IMR-90 (cell line): ENCODE data around the gene TTLL11. TPM values are rescaled to one million over a fixed set of nuclear protein-coding genes. Genes with fewer than 3 reads are reported as not detected.

ENCODE experiments used
- ATAC-seq: fragments of 200-7000 bp; cut with Tn5 transposase; 2 replicates; pipeline ENCODE4 v1.9.1; 2020; ENCODE audit warnings: low read depth, mild to moderate bottlenecking, moderate library complexity
- BruUV-seq: library from RNA; stranded (reverse); fragments of 400-500 nt; replicated peaks from 2 replicates; lab custom pipeline; 2021; lab: Mats Ljungman, UMichigan
- CTCF ChIA-PET: fragments of 300-600 bp; formaldehyde crosslinking; extraction: SDS; loops from one replicate; lab custom pipeline; 2021; ENCODE audit warnings: antibody characterized with exemption; lab: Yijun Ruan, JAX
- POLR2A ChIA-PET: fragments of 300-600 bp; sonication (Branson Sonifier 250); formaldehyde crosslinking; loops from one replicate; lab custom pipeline; 2022; ENCODE audit warnings: antibody characterized with exemption; ENCODE audit not compliant: unreplicated experiment; lab: Charles Lee
- DNase-seq: peaks from one replicate; pipeline ENCODE4 v3.0.0; 2013
- H2AFZ ChIP-seq: replicated peaks from 2 replicates; pipeline ENCODE3; 2013; ENCODE audit warnings: low read length, mild to moderate bottlenecking; ENCODE audit not compliant: poor library complexity
- H2AK5ac ChIP-seq: 2 replicates; pipeline ENCODE4 v1.6.1; 2013; ENCODE audit warnings: low read depth, low read length, inconsistent platforms
- H2AK9ac ChIP-seq: replicated peaks from 2 replicates; pipeline ENCODE3; 2013; ENCODE audit warnings: mild to moderate bottlenecking, low read depth, low read length, moderate library complexity; ENCODE audit not compliant: poor library complexity
- H2BK120ac ChIP-seq: 2 replicates; pipeline ENCODE4 v1.6.1; 2013; ENCODE audit warnings: low read depth, low read length, inconsistent platforms
- H2BK15ac ChIP-seq: 3 replicates; pipeline ENCODE4 v1.6.1; 2013; ENCODE audit warnings: low read depth, low read length, inconsistent platforms
- H2BK20ac ChIP-seq: 2 replicates; pipeline ENCODE4 v1.6.1; 2013; ENCODE audit warnings: low read depth, mild to moderate bottlenecking, inconsistent platforms, low read length, moderate library complexity
- H2BK5ac ChIP-seq: 2 replicates; pipeline ENCODE4 v1.6.1; 2013; ENCODE audit warnings: mild to moderate bottlenecking, low read depth, low read length, inconsistent platforms; ENCODE audit not compliant: poor library complexity, severe bottlenecking
- H3K14ac ChIP-seq: replicated peaks from 2 replicates; pipeline ENCODE4 v1.6.1; 2013; ENCODE audit warnings: low read depth, low read length, inconsistent platforms
- H3K18ac ChIP-seq: 2 replicates; pipeline ENCODE4 v1.6.1; 2013; ENCODE audit warnings: low read depth, low read length, control low read depth
- H3K23ac ChIP-seq: 2 replicates; pipeline ENCODE4 v1.6.1; 2013; ENCODE audit warnings: low read depth, low read length, inconsistent platforms
- H3K27ac ChIP-seq: 2 replicates; pipeline ENCODE4 v1.5.1; 2013; ENCODE audit warnings: mild to moderate bottlenecking, control low read depth, low read length; ENCODE audit not compliant: insufficient read depth
- H3K27me3 ChIP-seq: 2 replicates; pipeline ENCODE4 v1.6.1; 2013; ENCODE audit warnings: low read length; ENCODE audit not compliant: control insufficient read depth, insufficient read depth
- H3K36me3 ChIP-seq: 2 replicates; pipeline ENCODE4 v1.6.1; 2013; ENCODE audit warnings: low read length, mixed read lengths; ENCODE audit not compliant: control insufficient read depth, insufficient read depth
- H3K4ac ChIP-seq: 2 replicates; pipeline ENCODE4 v1.6.1; 2013; ENCODE audit warnings: low read depth, low read length, inconsistent platforms
- H3K4me1 ChIP-seq: 2 replicates; pipeline ENCODE4 v1.6.1; 2013; ENCODE audit warnings: low read length, mixed read lengths; ENCODE audit not compliant: control insufficient read depth, insufficient read depth
- H3K4me2 ChIP-seq: 2 replicates; pipeline ENCODE4 v1.6.1; 2013; ENCODE audit warnings: low read depth, mild to moderate bottlenecking, control low read depth, low read length, moderate library complexity
- H3K4me3 ChIP-seq: 2 replicates; pipeline ENCODE4 v1.5.1; 2013; ENCODE audit warnings: low read depth, mild to moderate bottlenecking, control low read depth, low read length, moderate library complexity; ENCODE audit not compliant: insufficient read depth
- H3K56ac ChIP-seq: 2 replicates; pipeline ENCODE4 v1.6.1; 2013; ENCODE audit warnings: low read length, inconsistent platforms; ENCODE audit not compliant: insufficient read depth; ENCODE audit errors: extremely low read depth
- H3K79me1 ChIP-seq, 2 experiments: 2 replicates each; pipeline ENCODE4 v1.6.1; 2013; ENCODE audit warnings: low read length in 2 of 2, inconsistent platforms in 1 of 2, low read depth in 1 of 2
- H3K9ac ChIP-seq: 2 replicates; pipeline ENCODE4 v1.6.1; 2013; ENCODE audit warnings: low read depth, low read length, control low read depth
- H3K9me1 ChIP-seq: 2 replicates; pipeline ENCODE4 v1.6.1; 2013; ENCODE audit warnings: low read length, inconsistent platforms; ENCODE audit not compliant: insufficient read depth
- H3K9me3 ChIP-seq: 2 replicates; pipeline ENCODE4 v1.6.1; 2013; ENCODE audit warnings: low read length; ENCODE audit not compliant: control insufficient read depth, insufficient read depth
- H4K20me1 ChIP-seq: 2 replicates; pipeline ENCODE4 v1.6.1; 2013; ENCODE audit warnings: low read length, inconsistent platforms; ENCODE audit not compliant: insufficient read depth
- H4K5ac ChIP-seq: 2 replicates; pipeline ENCODE4 v1.6.1; 2013; ENCODE audit warnings: mild to moderate bottlenecking, low read depth, low read length, control low read depth
- H4K8ac ChIP-seq, 2 experiments: 2 replicates each; pipeline ENCODE4 v1.6.1; 2013; ENCODE audit warnings: low read depth in 2 of 2, low read length in 2 of 2, control low read depth in 1 of 2, inconsistent platforms in 1 of 2
- H4K91ac ChIP-seq: 2 replicates; pipeline ENCODE4 v1.6.1; 2013; ENCODE audit warnings: low read depth, low read length, inconsistent platforms; ENCODE audit not compliant: insufficient read depth
- BHLHE40 ChIP-seq: fragments of 150-350 bp; IDR thresholded peaks from 2 replicates; pipeline ENCODE4 v1.6.1; 2016; ENCODE audit warnings: mild to moderate bottlenecking, low read depth, low read length
- CEBPB ChIP-seq: IDR thresholded peaks from 2 replicates; pipeline ENCODE4 v1.6.1; 2012; ENCODE audit warnings: low read depth, low read length, improper control_type of control experiment
- CHD1 ChIP-seq: IDR thresholded peaks from 2 replicates; pipeline ENCODE4 v1.6.1; 2012; ENCODE audit warnings: low read depth, low read length, improper control_type of control experiment
- CTCF ChIP-seq: conservative IDR thresholded peaks from 2 replicates; pipeline ENCODE4 v1.5.1; 2012; ENCODE audit warnings: mild to moderate bottlenecking, low read depth, low read length, improper control_type of control experiment
- ELK1 ChIP-seq: fragments of 150-350 bp; IDR thresholded peaks from 2 replicates; pipeline ENCODE4 v1.6.1; 2016; ENCODE audit warnings: low read depth, mild to moderate bottlenecking, low read length, moderate library complexity, borderline replicate concordance
- FOS ChIP-seq: fragments of 150-350 bp; IDR thresholded peaks from 2 replicates; pipeline ENCODE4 v1.6.1; 2016; ENCODE audit warnings: low read depth, low read length
- MAFK ChIP-seq: IDR thresholded peaks from 2 replicates; pipeline ENCODE4 v1.6.1; 2012; ENCODE audit warnings: low read depth, low read length, improper control_type of control experiment
- MAZ ChIP-seq: IDR thresholded peaks from 2 replicates; pipeline ENCODE4 v1.6.1; 2012; ENCODE audit warnings: low read depth, mild to moderate bottlenecking, low read length, improper control_type of control experiment, moderate library complexity, borderline replicate concordance
- MXI1 ChIP-seq: IDR thresholded peaks from 2 replicates; pipeline ENCODE4 v1.6.1; 2012; ENCODE audit warnings: low read depth, mild to moderate bottlenecking, low read length, moderate library complexity, borderline replicate concordance
- NFE2L2 ChIP-seq: fragments of 150-350 bp; IDR thresholded peaks from 2 replicates; pipeline ENCODE4 v1.6.1; 2016; ENCODE audit warnings: low read depth, mild to moderate bottlenecking, low read length
- POLR2A ChIP-seq: IDR thresholded peaks from 2 replicates; pipeline ENCODE4 v1.6.1; 2012; ENCODE audit warnings: mild to moderate bottlenecking, low read depth, low read length
- RAD21 ChIP-seq: IDR thresholded peaks from 2 replicates; pipeline ENCODE4 v1.6.1; 2012; ENCODE audit warnings: low read length, improper control_type of control experiment
- RCOR1 ChIP-seq: IDR thresholded peaks from 2 replicates; pipeline ENCODE4 v1.6.1; 2012; ENCODE audit warnings: mild to moderate bottlenecking, low read length, improper control_type of control experiment; ENCODE audit not compliant: insufficient replicate concordance
- RFX5 ChIP-seq: IDR thresholded peaks from 2 replicates; pipeline ENCODE4 v1.8.0; 2012; ENCODE audit warnings: low read depth, mild to moderate bottlenecking, low read length, moderate library complexity
- SMC3 ChIP-seq: fragments of 150-350 bp; IDR thresholded peaks from 2 replicates; pipeline ENCODE4 v1.6.1; 2016; ENCODE audit warnings: low read depth, mild to moderate bottlenecking, antibody characterized with exemption, low read length, moderate library complexity
- USF2 ChIP-seq: fragments of 150-350 bp; IDR thresholded peaks from 2 replicates; pipeline ENCODE4 v1.6.1; 2017; ENCODE audit warnings: mild to moderate bottlenecking, antibody characterized with exemption, low read length, low read depth
- WGBS, 2 experiments: methylation state at CpG; one replicate each; pipeline versions ENCODE4 v1.1.5 to v1.1.7; 2013; ENCODE audit warnings: missing lambda C conversion rate in 2 of 2; ENCODE audit not compliant: insufficient read length in 1 of 2; ENCODE audit errors: extremely low coverage in 2 of 2; 5-methylcytosine and 5-hydroxymethylcytosine counted together
- dilution Hi-C: fragments of 300-500 bp; cut with HindIII; formaldehyde crosslinking; loops from one replicate; pipeline ENCODE4 v1.14.3; 2018; ENCODE audit warnings: low sequenced_read_pairs; ENCODE audit not compliant: unreplicated experiment
- in situ Hi-C: fragments of 300-500 bp; cut with MboI; formaldehyde crosslinking; loops from 3 replicates; pipeline ENCODE4 v1.14.3; 2019; ENCODE audit warnings: low sequenced_read_pairs, inconsistent platforms, mixed read lengths
- intact Hi-C: fragments of 100-400 bp; cut with micrococcal nuclease; formaldehyde crosslinking; loops from 2 replicates; pipeline ENCODE4 v1.10.0; 2022
- polyA plus RNA-seq, 3 experiments: library from polyadenylated mRNA; depleted of rRNA; stranded (reverse); fragments of >200 nt; gene quantifications; 2 replicates each; pipeline ENCODE4 v1.2.3, GENCODE V29; 2012; ENCODE audit warnings: low replicate concordance in 1 of 3
- total RNA-seq: library from RNA; depleted of rRNA; stranded (reverse); fragments of >200 nt; gene quantifications from 2 replicates; pipeline ENCODE4 v1.2.3, GENCODE V29; 2012

The TTLL11 gene
- total and polyA plus RNA-seq, 2 of the 4 experiments (the other 2 are of a cell fraction), result 2.0 to 4.6 TPM

GRCh38 chr9:122107291-122107805 lies 14.2 kb upstream of the TTLL11 start:
- 65% methylated on average over 2 of the region's 7 CpGs; no CpG with 5 or more reads in 1 of the 2 experiments for WGBS, 2 experiments
- Histone ChIP-seq H4K20me1 (no peaks in the 10 kb centered on the region), H3K4me3 (no peak overlapping the region), H2AK9ac (no peak overlapping the region), H2AK5ac (no peak overlapping the region; the same call in 1 of the 2 replicates), H3K27me3 (peaks cover 8% of the 10 kb centered on the region; the same call in 1 of the 2 replicates), H3K23ac (no peak overlapping the region), H3K56ac (no peak overlapping the region), H3K4ac (no peak overlapping the region), H2AFZ (no peak overlapping the region), H3K9me1 (no peaks in the 10 kb centered on the region), H2BK5ac (no peak overlapping the region), H2BK120ac (no peak overlapping the region), H3K4me2 (no peak overlapping the region), H4K5ac (no peak overlapping the region), H3K27ac (no peak overlapping the region), H2BK15ac (no peak overlapping the region), H3K79me1 (no peaks in the 10 kb centered on the region), H3K9ac (no peak overlapping the region), H3K18ac (no peak overlapping the region; the same call in 1 of the 2 replicates), H3K36me3 (no peaks in the 10 kb centered on the region), H3K14ac (no peak overlapping the region), H2BK20ac (no peak overlapping the region), H4K91ac (no peak overlapping the region), H3K4me1 (peaks cover 12% of the 10 kb centered on the region; the same call in 1 of the 2 replicates), H4K8ac (no peak overlapping the region), H3K9me3 (no peaks in the 10 kb centered on the region)
- POLR2A ChIA-PET, result interaction anchor here (0.7 kb wide), 1 partner anchor 19 kb away, joined by 6 read pairs; no protein-coding TSS in a partner anchor
- peak; percentile 38; the same call in 1 of the 2 replicates for ATAC-seq
- in situ Hi-C loops, result no loop called here
- no TSS peak for BruUV-seq
- dilution Hi-C loops, result no loop called here
- CTCF ChIA-PET, result interaction anchor here (1.4 to 2.1 kb wide), 2 partner anchors 8 to 18 kb away, joined by 3 to 9 read pairs; no protein-coding TSS in a partner anchor
- TF ChIP-seq USF2 (no peak), ELK1 (no peak), NFE2L2 (no peak), MXI1 (no peak), RFX5 (no peak), POLR2A (no peak), CEBPB (no peak), RAD21 (no peak), RCOR1 (no peak), MAZ (no peak), CHD1 (no peak), CTCF (no peak), BHLHE40 (no peak), FOS (no peak), MAFK (no peak), SMC3 (no peak)
- intact Hi-C loops, result no loop called here
- DNase-seq, result peak; percentile 22
